ENCODE results near the gene WASHC2C.
"Not testable (repeated sequence)": the region's sequence is repeated elsewhere in the genome, so short reads cannot be mapped to it uniquely, and the experiment has no call there.

The WASHC2C gene

GRCh38 chr10:45726703-45727420, at the start of gene WASHC2C:
WASHC2C (plus strand) TSS chr10:45727266; CDS start chr10:45727318, 52 bp downstream.
- peak; percentile 30 for DNase-seq (ENCODE audit: low read depth)
- H3K4me3 ChIP-seq (ENCODE audit: control insufficient read depth, low read depth, low read length): peak within 1 kb of the TSS; percentile 54

- H3K4me3 ChIP-seq (ENCODE audit: control insufficient read depth, low read depth, low read length); DNase-seq (ENCODE audit: low read depth): not testable (repeated sequence)
Observed at GRCh38 chr10:45678467-45678866, 48.6 kb upstream of the WASHC2C start.

GRCh38 chr10:45710200-45710796, 16.8 kb upstream of the WASHC2C start:
- H3K4me3 ChIP-seq (ENCODE audit: control insufficient read depth, low read depth, low read length); DNase-seq (ENCODE audit: low read depth): not testable (repeated sequence)

GRCh38 chr10:45711223-45711622, 15.8 kb upstream of the WASHC2C start:
- H3K4me3 ChIP-seq (ENCODE audit: control insufficient read depth, low read depth, low read length); DNase-seq (ENCODE audit: low read depth): not testable (repeated sequence)

GRCh38 chr10:45717053-45717452, 10.0 kb upstream of the WASHC2C start:
- not testable (repeated sequence) for H3K4me3 ChIP-seq (ENCODE audit: control insufficient read depth, low read depth, low read length); DNase-seq (ENCODE audit: low read depth)

GRCh38 chr10:45717642-45718041, 9.4 kb upstream of the WASHC2C start:
- H3K4me3 ChIP-seq (ENCODE audit: control insufficient read depth, low read depth, low read length); DNase-seq (ENCODE audit: low read depth): not testable (repeated sequence)

- H3K4me3 ChIP-seq (ENCODE audit: control insufficient read depth, low read depth, low read length); DNase-seq (ENCODE audit: low read depth): not testable (repeated sequence)
Observed at GRCh38 chr10:45721503-45721902, 5.6 kb upstream of the WASHC2C start.

GRCh38 chr10:45723851-45724250, 3.2 kb upstream of the WASHC2C start:
- H3K4me3 ChIP-seq (ENCODE audit: control insufficient read depth, low read depth, low read length); DNase-seq (ENCODE audit: low read depth): not testable (repeated sequence)

GRCh38 chr10:45727421-45727965, 427 bp downstream of the WASHC2C start:
- not testable (repeated sequence) for DNase-seq (ENCODE audit: low read depth)
- H3K4me3 ChIP-seq (ENCODE audit: control insufficient read depth, low read depth, low read length): peak overlapping the region; percentile 54

- not testable (repeated sequence) for H3K4me3 ChIP-seq (ENCODE audit: control insufficient read depth, low read depth, low read length); DNase-seq (ENCODE audit: low read depth)
Observed at GRCh38 chr10:45734449-45734848, 7.4 kb downstream of the WASHC2C start.

GRCh38 chr10:45734867-45735266, 7.8 kb downstream of the WASHC2C start:
- DNase-seq (ENCODE audit: low read depth); H3K4me3 ChIP-seq (ENCODE audit: control insufficient read depth, low read depth, low read length): not testable (repeated sequence)

- not testable (repeated sequence) for DNase-seq (ENCODE audit: low read depth); H3K4me3 ChIP-seq (ENCODE audit: control insufficient read depth, low read depth, low read length)
Observed at GRCh38 chr10:45741559-45741958, 14.5 kb downstream of the WASHC2C start.

GRCh38 chr10:45742014-45742413, 14.9 kb downstream of the WASHC2C start:
- H3K4me3 ChIP-seq (ENCODE audit: control insufficient read depth, low read depth, low read length); DNase-seq (ENCODE audit: low read depth): not testable (repeated sequence)

GRCh38 chr10:45751141-45751540, 24.1 kb downstream of the WASHC2C start:
- H3K4me3 ChIP-seq (ENCODE audit: control insufficient read depth, low read depth, low read length); DNase-seq (ENCODE audit: low read depth): not testable (repeated sequence)

- not testable (repeated sequence) for DNase-seq (ENCODE audit: low read depth); H3K4me3 ChIP-seq (ENCODE audit: control insufficient read depth, low read depth, low read length)
Observed at GRCh38 chr10:45752210-45752609, 25.1 kb downstream of the WASHC2C start.

- peak; percentile 34 for DNase-seq (ENCODE audit: low read depth)
- H3K4me3 ChIP-seq (ENCODE audit: control insufficient read depth, low read depth, low read length): not testable (repeated sequence)
Observed at GRCh38 chr10:45753979-45754495, 27.0 kb downstream of the WASHC2C start.

- DNase-seq (ENCODE audit: low read depth); H3K4me3 ChIP-seq (ENCODE audit: control insufficient read depth, low read depth, low read length): not testable (repeated sequence)
Observed at GRCh38 chr10:45755083-45755482, 28.0 kb downstream of the WASHC2C start.

- H3K4me3 ChIP-seq (ENCODE audit: control insufficient read depth, low read depth, low read length); DNase-seq (ENCODE audit: low read depth): not testable (repeated sequence)
Observed at GRCh38 chr10:45756065-45756464, 29.0 kb downstream of the WASHC2C start.

- H3K4me3 ChIP-seq (ENCODE audit: control insufficient read depth, low read depth, low read length); DNase-seq (ENCODE audit: low read depth): not testable (repeated sequence)
Observed at GRCh38 chr10:45757661-45758396, 30.8 kb downstream of the WASHC2C start.
